ENCODE measurements around the gene RASD1.

The RASD1 gene

DNA sequence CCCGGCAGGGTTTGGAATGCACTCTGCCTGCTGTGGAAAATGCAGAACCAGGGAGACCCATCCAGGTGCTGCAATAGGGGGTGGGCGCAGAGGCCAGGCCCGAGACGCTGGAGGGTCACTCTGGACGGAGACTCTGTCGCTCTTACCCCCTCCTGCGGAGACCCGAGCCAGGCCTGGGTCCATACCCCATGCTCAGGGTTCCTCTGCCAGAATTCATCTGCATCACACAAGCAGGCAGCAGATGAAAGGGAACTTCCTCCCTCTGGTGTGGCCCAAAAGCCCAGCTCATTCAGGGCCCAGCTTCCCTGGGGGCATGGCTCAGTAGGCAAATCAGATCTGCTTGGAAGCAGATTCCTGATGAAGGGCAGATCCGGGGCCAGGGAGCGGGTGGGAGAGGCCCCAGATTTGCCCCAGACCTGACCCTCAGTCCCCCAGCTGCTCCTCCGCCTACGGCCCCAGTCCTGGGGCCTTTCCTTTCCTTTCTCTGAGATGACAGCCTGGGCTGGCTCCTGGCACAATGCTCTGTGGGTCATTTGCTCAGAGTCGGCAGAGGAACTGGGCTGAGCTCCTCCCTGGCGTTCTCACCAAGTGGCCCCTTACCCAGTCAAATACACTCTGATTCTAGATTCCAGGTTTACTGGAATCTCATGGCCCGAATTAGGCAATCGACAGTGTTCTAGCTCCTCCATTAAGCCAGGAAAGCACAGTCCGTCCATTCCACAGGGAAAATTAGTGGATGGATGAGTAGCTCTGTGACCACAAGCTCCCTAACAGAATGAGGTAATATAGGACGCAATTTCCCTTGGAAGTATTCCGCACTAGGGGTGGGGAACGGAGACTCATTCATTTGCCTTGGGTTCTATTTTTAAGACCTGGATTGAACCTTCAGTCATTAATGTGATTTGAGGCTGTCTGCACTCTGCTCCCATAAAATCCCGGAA is 19.1 kb upstream of the RASD1 start:
- Histone ChIP-seq H3K4me3 (no peak overlapping the region), H3K27ac (peak overlapping the region in 1 of 2 donors; percentile 40)
- DNase-seq (ENCODE audit: low spot score): no peak
- TF ChIP-seq, protein P1, sequence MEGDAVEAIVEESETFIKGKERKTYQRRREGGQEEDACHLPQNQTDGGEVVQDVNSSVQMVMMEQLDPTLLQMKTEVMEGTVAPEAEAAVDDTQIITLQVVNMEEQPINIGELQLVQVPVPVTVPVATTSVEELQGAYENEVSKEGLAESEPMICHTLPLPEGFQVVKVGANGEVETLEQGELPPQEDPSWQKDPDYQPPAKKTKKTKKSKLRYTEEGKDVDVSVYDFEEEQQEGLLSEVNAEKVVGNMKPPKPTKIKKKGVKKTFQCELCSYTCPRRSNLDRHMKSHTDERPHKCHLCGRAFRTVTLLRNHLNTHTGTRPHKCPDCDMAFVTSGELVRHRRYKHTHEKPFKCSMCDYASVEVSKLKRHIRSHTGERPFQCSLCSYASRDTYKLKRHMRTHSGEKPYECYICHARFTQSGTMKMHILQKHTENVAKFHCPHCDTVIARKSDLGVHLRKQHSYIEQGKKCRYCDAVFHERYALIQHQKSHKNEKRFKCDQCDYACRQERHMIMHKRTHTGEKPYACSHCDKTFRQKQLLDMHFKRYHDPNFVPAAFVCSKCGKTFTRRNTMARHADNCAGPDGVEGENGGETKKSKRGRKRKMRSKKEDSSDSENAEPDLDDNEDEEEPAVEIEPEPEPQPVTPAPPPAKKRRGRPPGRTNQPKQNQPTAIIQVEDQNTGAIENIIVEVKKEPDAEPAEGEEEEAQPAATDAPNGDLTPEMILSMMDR (IDR thresholded peaks at IDR 0.05): no peak

GRCh38 chr17:17514361-17514992 is 18.3 kb upstream of the RASD1 start:
- Histone ChIP-seq H3K4me3 (no peak overlapping the region), H3K27ac (peak overlapping the region in 1 of 2 donors; percentile 40)
- TF ChIP-seq, protein P1 (IDR thresholded peaks at IDR 0.05): no peak
- DNase-seq (ENCODE audit: low spot score): no peak

DNA sequence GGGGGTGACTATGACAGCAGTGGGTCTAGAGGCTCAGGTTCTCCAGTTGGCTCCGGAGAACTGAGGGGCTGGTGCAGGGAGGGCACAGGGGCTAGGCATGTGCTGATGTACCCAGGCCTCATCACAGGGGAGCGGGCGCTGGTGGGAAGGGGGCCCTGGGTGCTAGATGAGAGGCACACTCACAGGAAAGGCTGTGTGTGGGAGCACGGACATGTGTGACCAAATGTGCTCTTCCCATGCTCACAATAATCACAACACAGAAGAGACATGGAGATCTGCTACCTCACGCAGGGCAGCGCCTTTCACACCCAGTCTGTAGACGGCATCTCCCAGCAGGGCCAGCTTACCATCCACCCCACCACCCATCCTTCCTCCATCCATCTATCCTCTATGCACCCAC is 17.4 kb upstream of the RASD1 start:
- H3K27ac ChIP-seq: no peak overlapping the region
- DNase-seq (ENCODE audit: low spot score): no peak
- no peak overlapping the region for H3K4me3 ChIP-seq
- TF ChIP-seq, protein P1 (IDR thresholded peaks at IDR 0.05): no peak

DNA sequence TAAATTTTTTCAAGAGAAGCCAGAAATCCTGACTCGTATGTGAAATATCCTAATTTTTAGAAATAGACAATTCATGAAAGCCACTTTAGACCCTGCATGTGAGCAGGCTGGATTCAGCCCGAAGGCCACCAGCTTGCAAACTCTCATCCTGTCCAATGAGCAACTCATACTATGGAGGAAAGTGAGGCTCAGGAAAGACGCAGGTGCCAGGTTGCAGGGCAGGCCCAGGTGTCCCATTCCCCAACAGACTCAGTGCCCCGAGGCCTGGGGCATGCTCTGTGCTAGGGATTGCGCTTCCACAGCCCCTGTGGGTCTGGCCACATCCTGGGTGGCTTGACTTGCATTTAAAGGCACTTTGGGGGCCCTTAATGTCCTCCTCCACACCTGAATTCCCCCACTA is 16.7 kb upstream of the RASD1 start:
- TF ChIP-seq, protein P1 (IDR thresholded peaks at IDR 0.05): no peak
- Histone ChIP-seq H3K4me3 (no peak overlapping the region), H3K27ac (no peak overlapping the region)
- no peak for DNase-seq (ENCODE audit: low spot score)

DNA sequence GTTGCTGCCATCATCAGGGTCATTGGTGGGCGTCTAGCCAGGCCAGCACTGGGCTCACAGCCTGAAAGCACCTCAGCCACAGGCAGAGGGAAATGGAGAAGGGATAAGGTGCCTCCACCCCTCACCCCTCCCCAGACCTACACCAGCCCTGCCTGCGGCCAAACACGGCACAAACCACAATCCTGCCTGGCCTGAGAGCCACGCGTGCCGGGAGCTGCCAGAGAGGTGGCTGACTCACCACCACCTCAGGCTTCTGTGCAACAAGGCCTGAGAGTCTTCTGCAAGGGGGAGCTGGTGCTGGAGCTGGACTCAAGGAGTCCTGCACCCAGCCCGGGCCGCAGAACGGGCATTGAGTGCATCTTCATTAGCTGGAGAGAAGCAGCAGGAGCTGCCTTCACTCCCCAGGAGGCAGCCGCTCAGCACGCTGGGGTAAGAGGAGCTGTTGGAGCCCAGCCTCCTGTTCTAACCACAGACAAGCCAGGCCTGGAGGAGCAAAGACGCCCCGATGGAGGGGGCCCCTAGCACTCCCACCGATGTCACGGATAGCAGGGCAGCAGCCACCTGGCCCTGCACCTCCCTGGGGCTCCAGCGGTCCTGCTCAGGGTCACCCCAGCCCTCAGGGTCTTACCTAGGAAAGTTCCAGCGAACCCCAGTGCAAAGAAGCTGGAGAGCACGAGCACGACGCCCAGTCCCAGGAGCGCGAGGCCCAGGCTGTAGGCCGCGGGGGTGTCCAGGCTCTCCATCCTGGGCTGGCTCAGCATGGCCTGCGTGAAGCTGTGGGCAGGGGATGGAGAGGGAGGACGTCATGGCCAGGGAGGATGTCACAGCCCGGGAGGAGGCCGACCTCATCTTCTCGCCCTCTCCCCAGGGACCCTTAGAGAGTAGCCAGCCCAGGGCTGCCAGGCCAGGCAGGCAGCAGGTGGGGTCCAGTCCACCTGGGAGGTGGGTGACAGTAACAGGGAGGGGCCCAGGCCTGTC is 16.0 kb upstream of the RASD1 start:
- DNase-seq (ENCODE audit: low spot score): no peak
- TF ChIP-seq, protein P1 (IDR thresholded peaks at IDR 0.05): no peak
- H3K4me3 ChIP-seq: no peak overlapping the region
- no peak overlapping the region for H3K27ac ChIP-seq

- Histone ChIP-seq H3K27ac (no peak overlapping the region), H3K4me3 (no peak overlapping the region)
- no peak for DNase-seq (ENCODE audit: low spot score)
- TF ChIP-seq, protein P1 (IDR thresholded peaks at IDR 0.05): no peak
These were observed 15.1 kb upstream of the RASD1 start for GRCh38 chr17:17511293-17511741.

Measured in coronary artery (tissue), 2 donors.